Tibial nerve (tissue), 4 donors: Measurements from ENCODE around the gene BRPF3. TPM values are rescaled to one million over a fixed set of nuclear protein-coding genes. Genes with fewer than 3 reads are reported as not detected.
"Not testable (repeated sequence)": the region's sequence is repeated elsewhere in the genome, so short reads cannot be mapped to it uniquely, and the experiment has no call there.

ENCODE experiments used
- DNase-seq, 2 donors: peaks; one replicate each; pipeline ENCODE4 v3.0.0-alpha.2; 2019; ENCODE audit warnings: low spot score in 2 of 2
- H3K27ac ChIP-seq, 4 donors: fragments of 200-600 bp; sonication (generic) in 3 of 4; one replicate each; pipeline ENCODE4 v1.5.1; 2017 to 2019; ENCODE audit warnings: mild to moderate bottlenecking in 1 of 4
- H3K27me3 ChIP-seq, 2 donors: fragments of 200-600 bp; sonication (generic) in 1 of 2; one replicate each; pipeline versions ENCODE4 v1.5.1 to v1.6.0; 2017 to 2019
- H3K36me3 ChIP-seq, 3 donors: fragments of 200-600 bp; sonication (generic); one replicate each; pipeline ENCODE4 v1.5.1; 2018 to 2019
- H3K4me1 ChIP-seq, 4 donors: fragments of 200-600 bp; sonication (generic) in 3 of 4; one replicate each; pipeline ENCODE4 v1.5.1; 2017 to 2019
- H3K4me3 ChIP-seq, 4 donors: fragments of 200-600 bp; sonication (generic) in 3 of 4; one replicate each; pipeline ENCODE4 v1.5.1; 2017 to 2019; ENCODE audit warnings: mild to moderate bottlenecking in 1 of 4, moderate library complexity in 1 of 4
- H3K9me3 ChIP-seq, 4 donors: fragments of 200-600 bp; sonication (generic) in 3 of 4; one replicate each; pipeline ENCODE4 v1.5.1; 2017 to 2019
- EP300 ChIP-seq, 2 donors: sonication (generic); formaldehyde crosslinking; IDR thresholded peaks; one replicate each; pipeline ENCODE4 v1.6.1; 2017; ENCODE audit warnings: antibody characterized with exemption in 2 of 2, mild to moderate bottlenecking in 1 of 2
- POLR2A ChIP-seq, 2 donors: fragments of 450-650 bp; IDR thresholded peaks; one replicate each; pipeline ENCODE4 v1.6.1; 2017; ENCODE audit warnings: antibody characterized with exemption in 2 of 2, mild to moderate bottlenecking in 2 of 2, moderate library complexity in 2 of 2
- WGBS, 2 donors: methylation state at CpG; one replicate each; pipeline ENCODE4 v1.1.5; 2018; 5-methylcytosine and 5-hydroxymethylcytosine counted together
- total RNA-seq, 4 donors: library from RNA; depleted of rRNA; stranded (reverse); fragments of >200 nt; gene quantifications; one replicate each; pipeline ENCODE4 v1.1.0, GENCODE V29; 2016
- TF ChIP-seq, protein P1 (sequence below), 5 experiments: fragments of 200-600 bp in 3 of 5; fragments of 450-650 bp in 2 of 5; sonication (generic) in 3 of 5; IDR thresholded peaks; one replicate each; pipeline ENCODE4 v1.5.1; 2016 to 2019; ENCODE audit warnings: antibody characterized with exemption in 5 of 5, mild to moderate bottlenecking in 3 of 5, moderate library complexity in 2 of 5

Gene BRPF3
- total RNA-seq, 4 donors from 2014 or later = 18.4 to 32.7 (median 23.9) TPM

DNA sequence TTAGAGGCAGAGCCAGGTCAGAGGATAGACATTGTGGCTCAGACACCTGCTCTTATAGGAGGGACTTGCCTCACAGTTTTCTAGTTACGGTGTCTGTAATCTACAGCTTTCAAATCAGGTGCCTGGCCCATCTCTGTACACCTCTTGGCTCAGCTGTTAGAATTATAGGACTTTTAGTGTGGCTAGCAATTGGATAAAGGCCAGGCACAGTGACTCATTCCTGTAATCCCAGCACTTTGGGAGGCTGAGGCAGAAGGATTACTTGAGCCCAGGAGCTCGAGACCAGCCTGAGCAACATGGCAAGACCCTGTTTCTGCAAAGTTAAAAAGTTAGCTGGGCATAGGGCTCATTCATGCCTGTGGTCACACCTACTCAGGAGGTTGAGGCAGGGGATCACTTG lies 20.0 kb downstream of the BRPF3 start:
- WGBS, 2 donors = 80 to 91% methylated on average over 2 of the region's 2 CpGs
- no peak overlapping the region for H3K4me3 ChIP-seq
- no peak overlapping the region for H3K27ac ChIP-seq
- no peaks in the 10 kb centered on the region for H3K27me3 ChIP-seq
- H3K4me1 ChIP-seq = no peaks in the 10 kb centered on the region
- no peak for DNase-seq
- H3K36me3 ChIP-seq = peaks cover 0 to 94% (median 13%) of the 10 kb centered on the region in 3 donors
- TF ChIP-seq EP300 (IDR thresholded peaks at IDR 0.05) (no peak), POLR2A (IDR thresholded peaks at IDR 0.05) (no peak)
- TF ChIP-seq, protein P1, sequence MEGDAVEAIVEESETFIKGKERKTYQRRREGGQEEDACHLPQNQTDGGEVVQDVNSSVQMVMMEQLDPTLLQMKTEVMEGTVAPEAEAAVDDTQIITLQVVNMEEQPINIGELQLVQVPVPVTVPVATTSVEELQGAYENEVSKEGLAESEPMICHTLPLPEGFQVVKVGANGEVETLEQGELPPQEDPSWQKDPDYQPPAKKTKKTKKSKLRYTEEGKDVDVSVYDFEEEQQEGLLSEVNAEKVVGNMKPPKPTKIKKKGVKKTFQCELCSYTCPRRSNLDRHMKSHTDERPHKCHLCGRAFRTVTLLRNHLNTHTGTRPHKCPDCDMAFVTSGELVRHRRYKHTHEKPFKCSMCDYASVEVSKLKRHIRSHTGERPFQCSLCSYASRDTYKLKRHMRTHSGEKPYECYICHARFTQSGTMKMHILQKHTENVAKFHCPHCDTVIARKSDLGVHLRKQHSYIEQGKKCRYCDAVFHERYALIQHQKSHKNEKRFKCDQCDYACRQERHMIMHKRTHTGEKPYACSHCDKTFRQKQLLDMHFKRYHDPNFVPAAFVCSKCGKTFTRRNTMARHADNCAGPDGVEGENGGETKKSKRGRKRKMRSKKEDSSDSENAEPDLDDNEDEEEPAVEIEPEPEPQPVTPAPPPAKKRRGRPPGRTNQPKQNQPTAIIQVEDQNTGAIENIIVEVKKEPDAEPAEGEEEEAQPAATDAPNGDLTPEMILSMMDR (IDR thresholded peaks at IDR 0.05) = no peak
- H3K9me3 ChIP-seq = no peaks in the 10 kb centered on the region

DNA sequence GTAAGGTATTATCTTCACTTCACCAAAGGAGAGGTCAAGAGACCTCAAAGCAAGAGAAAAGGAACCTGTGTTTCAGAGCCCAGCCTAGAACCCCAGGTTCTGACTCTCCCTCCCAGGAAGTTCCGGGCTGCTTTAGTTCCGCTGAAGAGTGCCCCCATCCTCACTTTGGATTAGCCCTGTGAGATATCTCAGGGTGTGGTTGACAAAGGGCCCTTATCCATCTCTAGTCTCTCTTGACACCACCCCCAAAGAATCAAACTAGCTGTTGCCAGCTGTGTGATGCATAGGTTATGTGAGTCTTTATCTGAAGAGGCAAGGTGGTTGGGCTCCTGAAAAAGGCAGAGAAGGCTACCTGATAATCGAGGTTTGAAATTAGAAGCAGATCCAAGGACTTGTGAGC lies 20.6 kb downstream of the BRPF3 start:
- Histone ChIP-seq H3K27me3 (no peaks in the 10 kb centered on the region), H3K36me3 (peaks cover 0 to 94% (median 13%) of the 10 kb centered on the region in 3 donors), H3K9me3 (no peaks in the 10 kb centered on the region), H3K4me3 (no peak overlapping the region), H3K4me1 (no peaks in the 10 kb centered on the region), H3K27ac (no peak overlapping the region)
- TF ChIP-seq POLR2A (IDR thresholded peaks at IDR 0.05) = no peak
- TF ChIP-seq, protein P1 (IDR thresholded peaks at IDR 0.05) = no peak
- TF ChIP-seq EP300 (IDR thresholded peaks at IDR 0.05) = no peak
- DNase-seq = no peak
- 92 to 95% methylated on average over 3 of the region's 3 CpGs for WGBS, 2 donors

DNA sequence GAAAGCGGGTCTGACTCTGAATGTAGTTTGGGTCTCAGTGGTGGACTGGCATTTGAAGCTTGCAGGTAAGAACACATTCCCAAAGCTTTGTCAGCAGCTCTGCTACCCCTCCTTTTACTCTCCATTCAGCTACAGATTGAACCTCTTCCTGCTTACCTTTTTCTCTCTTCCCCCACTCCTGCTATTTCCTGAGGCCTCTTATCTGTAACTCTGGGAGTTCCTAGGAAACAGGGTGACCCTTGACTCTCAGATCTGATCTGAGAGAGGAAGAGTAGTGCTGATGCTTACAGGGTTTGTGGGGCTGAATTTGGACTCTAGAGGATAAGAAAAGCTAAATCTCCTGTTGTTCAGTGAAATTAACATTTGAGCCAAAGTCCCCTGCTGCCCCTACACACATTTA lies 21.4 kb downstream of the BRPF3 start:
- no peaks in the 10 kb centered on the region for H3K27me3 ChIP-seq
- TF ChIP-seq, protein P1 (IDR thresholded peaks at IDR 0.05) = no peak
- TF ChIP-seq POLR2A (IDR thresholded peaks at IDR 0.05) (no peak), EP300 (IDR thresholded peaks at IDR 0.05) (no peak)
- H3K27ac ChIP-seq = no peak overlapping the region
- peaks cover 0 to 95% (median 13%) of the 10 kb centered on the region in 3 donors for H3K36me3 ChIP-seq
- H3K4me3 ChIP-seq = no peak overlapping the region
- no peak for DNase-seq
- 100% methylated on average over 1 of the region's 1 CpG for WGBS, 2 donors
- H3K9me3 ChIP-seq = no peaks in the 10 kb centered on the region
- peaks cover 0 to 6% (median 0%) of the 10 kb centered on the region in 4 donors for H3K4me1 ChIP-seq

DNA sequence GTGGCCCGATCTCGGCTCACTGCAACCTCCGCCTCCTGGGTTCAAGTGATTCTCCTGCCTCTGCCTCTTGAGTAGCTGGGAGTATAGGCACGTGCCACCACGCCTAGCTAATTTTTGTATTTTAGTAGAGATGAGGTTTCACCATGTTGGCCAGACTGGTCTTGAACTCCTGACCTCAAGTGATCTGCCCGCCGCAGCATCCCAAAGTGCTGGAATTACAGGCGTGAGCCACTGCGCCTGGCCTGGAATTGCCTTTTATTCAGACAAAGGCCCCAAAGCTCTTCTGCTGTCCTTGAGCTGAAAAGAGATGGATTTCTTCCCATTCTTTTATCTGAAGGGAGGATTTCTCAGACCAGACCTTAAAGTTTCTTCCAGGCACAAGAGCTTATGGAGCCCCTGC lies 22.0 kb downstream of the BRPF3 start:
- peaks cover 0 to 95% (median 13%) of the 10 kb centered on the region in 3 donors for H3K36me3 ChIP-seq
- not testable (repeated sequence) for DNase-seq, H3K27ac ChIP-seq

DNA sequence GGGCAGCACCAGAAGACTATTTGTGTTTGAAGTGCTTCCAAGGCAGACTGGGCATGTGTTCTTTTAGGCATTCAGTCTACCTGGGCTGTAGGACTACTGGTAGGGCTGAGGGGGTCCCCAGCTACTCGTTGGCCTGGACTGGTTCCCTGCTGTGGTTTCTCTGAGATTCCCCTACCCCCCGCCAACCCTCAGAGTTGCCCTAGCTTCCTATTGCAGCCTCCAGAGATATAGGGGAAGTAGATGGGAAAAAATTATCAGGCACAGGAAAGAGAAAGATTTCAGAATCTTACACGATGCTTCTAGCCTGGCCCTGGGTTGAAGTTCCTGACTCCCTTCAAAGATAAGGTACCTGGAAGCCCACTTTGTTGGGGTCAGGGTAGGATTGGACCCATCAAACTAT lies 22.5 kb downstream of the BRPF3 start:
- H3K27me3 ChIP-seq = no peaks in the 10 kb centered on the region
- H3K9me3 ChIP-seq = no peaks in the 10 kb centered on the region
- WGBS, 2 donors = 66 to 92% methylated on average over 3 of the region's 3 CpGs
- no peak overlapping the region for H3K4me3 ChIP-seq
- DNase-seq = no peak
- H3K4me1 ChIP-seq = peaks cover 0 to 13% (median 0%) of the 10 kb centered on the region in 4 donors
- H3K36me3 ChIP-seq = peaks cover 0 to 95% (median 10%) of the 10 kb centered on the region in 3 donors
- TF ChIP-seq, protein P1 (IDR thresholded peaks at IDR 0.05) = no peak
- TF ChIP-seq POLR2A (IDR thresholded peaks at IDR 0.05) = no peak
- TF ChIP-seq EP300 (IDR thresholded peaks at IDR 0.05) = no peak
- H3K27ac ChIP-seq = no peak overlapping the region

More for the DNA sequence above, 22.0 kb downstream of the BRPF3 start:
- not testable (repeated sequence) for H3K9me3 ChIP-seq, H3K4me3 ChIP-seq, H3K27me3 ChIP-seq
- WGBS, 2 donors = 90 to 93% methylated on average over 9 of the region's 9 CpGs
- H3K4me1 ChIP-seq = peaks cover 0 to 12% (median 0%) of the 10 kb centered on the region in 4 donors

DNA sequence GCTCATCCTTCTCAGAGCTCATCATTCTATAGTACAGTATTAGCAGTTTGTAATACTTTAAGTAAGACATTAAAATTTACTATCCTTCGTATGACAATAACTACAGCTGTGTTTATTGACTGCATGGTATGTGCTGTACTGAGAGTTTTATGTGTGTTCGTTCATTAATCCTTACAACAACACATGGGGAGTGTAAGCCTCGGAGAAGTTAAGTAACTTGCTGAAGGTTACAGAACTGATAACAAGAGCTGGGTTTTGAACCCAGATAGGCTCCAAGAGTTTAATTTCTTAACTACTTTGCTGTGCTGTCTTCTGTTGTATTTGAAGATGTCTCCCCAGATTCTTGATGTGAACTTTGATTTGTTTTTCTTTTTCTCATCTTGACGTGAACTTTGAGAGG lies 23.7 kb downstream of the BRPF3 start:
- H3K4me1 ChIP-seq = peaks cover 0 to 24% (median 0%) of the 10 kb centered on the region in 4 donors
- H3K27ac ChIP-seq = no peak overlapping the region
- TF ChIP-seq EP300 (IDR thresholded peaks at IDR 0.05) (no peak), POLR2A (IDR thresholded peaks at IDR 0.05) (no peak)
- TF ChIP-seq, protein P1 (IDR thresholded peaks at IDR 0.05) = no peak
- no peak for DNase-seq
- peaks cover 0 to 95% (median 5%) of the 10 kb centered on the region in 3 donors for H3K36me3 ChIP-seq
- no peaks in the 10 kb centered on the region for H3K27me3 ChIP-seq
- WGBS, 2 donors = 67 to 76% methylated on average over 4 of the region's 4 CpGs
- no peak overlapping the region for H3K4me3 ChIP-seq
- H3K9me3 ChIP-seq = no peaks in the 10 kb centered on the region
